ENCODE data around the gene ADGRA3.

The ADGRA3 gene

GRCh38 chr4:22369901-22370562 is 145.8 kb downstream of the ADGRA3 start:
- FAIRE-seq: no peak
- DNase-seq (ENCODE audit: low spot score): no peak

- FAIRE-seq (no peak), DNase-seq (ENCODE audit: low spot score) (no peak)
Measured at GRCh38 chr4:22363787-22364186, 152.1 kb downstream of the ADGRA3 start.

DNA sequence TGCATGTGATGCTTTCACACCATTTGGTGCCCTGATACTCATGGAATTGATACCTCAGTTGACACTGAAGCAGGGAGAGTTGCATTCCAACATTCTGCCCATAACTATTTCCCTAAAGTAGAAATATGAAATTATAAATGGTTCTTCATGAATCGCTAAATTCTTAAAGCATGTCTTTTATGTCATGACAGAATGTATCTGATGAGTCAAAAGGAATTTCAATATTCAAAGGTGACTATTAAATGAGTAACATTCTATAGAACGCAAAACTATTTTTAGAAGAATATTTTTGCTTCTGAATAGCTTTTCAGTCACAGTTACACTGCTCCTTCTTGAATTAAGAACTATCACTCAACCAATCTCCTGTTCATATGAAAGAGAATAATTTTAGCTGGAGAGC is 152.8 kb downstream of the ADGRA3 start:
- FAIRE-seq (no peak), DNase-seq (ENCODE audit: low spot score) (no peak)

- peak; percentile 6 for DNase-seq (ENCODE audit: low spot score)
- no peak for FAIRE-seq
Measured at GRCh38 chr4:22356987-22357596, 158.8 kb downstream of the ADGRA3 start.

DNA sequence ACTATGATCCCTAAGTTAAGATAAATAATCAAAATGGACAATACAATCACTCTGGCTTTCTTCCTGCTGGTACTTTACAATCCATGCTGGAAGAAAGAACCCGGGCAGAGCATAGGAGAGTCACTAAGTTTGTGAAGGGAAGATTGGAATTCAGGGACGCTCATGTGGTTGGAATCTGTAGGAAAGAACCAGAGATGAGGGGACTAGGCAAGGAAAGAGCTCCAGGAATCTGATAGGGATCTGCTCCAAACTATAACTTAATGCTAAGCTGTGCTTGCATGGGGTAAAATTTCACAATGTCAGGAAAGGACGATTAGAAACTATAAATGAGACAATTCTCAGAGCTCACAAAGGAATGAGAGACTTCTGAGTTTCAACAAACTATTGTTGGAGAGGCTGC is 167.5 kb downstream of the ADGRA3 start:
- FAIRE-seq: no peak
- DNase-seq (ENCODE audit: low spot score): no peak

- no peak for FAIRE-seq
- no peak for DNase-seq (ENCODE audit: low spot score)
Measured at GRCh38 chr4:22345678-22346077, 170.2 kb downstream of the ADGRA3 start.

DNA sequence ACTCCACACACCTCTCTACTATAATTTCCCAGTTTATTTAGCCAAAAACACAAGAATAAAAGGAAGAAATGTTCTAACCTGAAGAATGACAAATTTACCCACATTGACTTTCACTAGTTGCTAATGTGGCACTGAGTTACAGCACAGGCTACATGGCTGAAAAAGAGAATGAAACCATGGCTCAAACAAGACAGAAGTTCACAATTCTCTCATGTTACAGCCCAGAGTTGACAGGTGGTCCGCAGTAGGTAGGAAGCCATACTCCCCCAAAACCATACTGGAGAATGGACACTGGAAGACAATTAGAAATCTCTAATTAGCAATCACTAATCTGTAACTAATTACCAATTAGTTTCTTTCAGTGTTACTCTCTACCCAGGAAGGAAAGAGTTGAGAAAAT is 170.8 kb downstream of the ADGRA3 start:
- no peak for FAIRE-seq
- no peak for DNase-seq (ENCODE audit: low spot score)

DNA sequence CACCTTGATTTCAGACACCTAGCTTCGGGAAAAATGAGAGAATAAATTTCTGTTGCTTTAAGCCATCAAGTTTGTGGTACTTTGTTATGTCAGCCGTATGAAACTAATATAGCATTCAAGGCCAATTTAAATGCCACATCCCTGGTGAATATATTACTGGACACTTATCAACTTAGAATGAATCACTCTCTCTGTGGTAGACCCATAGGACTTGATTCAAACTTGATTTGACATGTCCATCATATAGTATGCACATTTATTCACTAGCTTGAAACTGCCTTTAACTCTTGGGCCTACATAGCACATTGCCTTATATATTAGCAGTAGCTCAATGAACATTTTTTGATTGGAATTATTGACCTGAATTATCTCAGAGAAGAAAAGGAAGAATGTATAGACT is 172.3 kb downstream of the ADGRA3 start:
- DNase-seq (ENCODE audit: low spot score): no peak
- no peak for FAIRE-seq

GRCh38 chr4:22339491-22339890 is 176.4 kb downstream of the ADGRA3 start:
- DNase-seq (ENCODE audit: low spot score) (no peak), FAIRE-seq (no peak)

DNA sequence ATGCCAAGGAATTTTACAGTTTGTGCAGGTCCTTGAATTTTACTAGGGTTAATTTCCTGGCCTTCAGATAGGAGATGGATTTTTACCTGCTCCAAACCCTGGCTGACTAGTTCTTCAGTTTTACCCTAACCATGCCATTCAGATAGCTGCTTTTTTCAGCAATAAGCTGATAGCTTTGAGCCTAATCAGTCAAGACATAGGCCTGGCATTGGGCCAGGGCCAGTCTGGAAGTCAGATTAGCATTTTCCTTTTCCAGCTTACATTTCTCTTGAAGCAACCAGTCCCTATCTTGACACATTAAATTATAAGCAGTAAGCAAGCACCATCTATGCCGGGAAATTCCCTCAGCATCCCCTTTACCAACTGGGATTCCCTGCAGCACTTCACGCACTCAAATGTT is 177.1 kb downstream of the ADGRA3 start:
- no peak for DNase-seq (ENCODE audit: low spot score)
- no peak for FAIRE-seq
